Measurements from ENCODE around the gene PLIN5. TPM values are rescaled to one million over a fixed set of nuclear protein-coding genes. Genes with fewer than 3 reads are reported as not detected.
"Not testable (repeated sequence)": the region's sequence is repeated elsewhere in the genome, so short reads cannot be mapped to it uniquely, and the experiment has no call there.

The PLIN5 gene
- total and polyA plus RNA-seq, 2 of the 8 experiments (the other 6 are each of a cell fraction or from before 2014, with no cell fraction given): 2.0 to 2.5 TPM

GRCh38 chr19:4527377-4527776 lies 7.6 kb downstream of the PLIN5 start:
- H2AFZ ChIP-seq (ENCODE audit: low read length); H3K4me2 ChIP-seq (ENCODE audit: insufficient read depth in 1 of 2, low read depth in 2 of 2, low read length in 2 of 2); H3K23ac ChIP-seq (ENCODE audit: insufficient read length); H2BK15ac ChIP-seq (ENCODE audit: low read length); H3K23me2 ChIP-seq (ENCODE audit: low read depth, low read length); H3K79me1 ChIP-seq (ENCODE audit: low read depth, low read length); H2BK20ac ChIP-seq (ENCODE audit: low read length); DNase-seq (ENCODE audit: low read depth in 1 of 2, low spot score in 2 of 2); H4K20me1 ChIP-seq (replicated peaks in 1 of 2; ENCODE audit: control insufficient read depth in 1 of 2, insufficient read depth in 2 of 2, low read length in 2 of 2); H3K27ac ChIP-seq (ENCODE audit: low read depth, low read length); H4K91ac ChIP-seq (replicated peaks; ENCODE audit: insufficient read length, low read length); H4K5ac ChIP-seq (ENCODE audit: insufficient read length, low read depth, low read length); H3K56ac ChIP-seq (replicated peaks; ENCODE audit: insufficient read length, low read depth, low read length); H4K8ac ChIP-seq (ENCODE audit: extremely low read depth, insufficient read depth, low read length); H3K36me3 ChIP-seq (ENCODE audit: control insufficient read depth in 2 of 4, insufficient read depth in 4 of 4, low read length in 3 of 4); H3K4me1 ChIP-seq (replicated peaks in 1 of 4; ENCODE audit: control insufficient read depth in 3 of 4, insufficient read depth in 4 of 4, low read length in 3 of 4); H3K4me3 ChIP-seq (ENCODE audit: extremely low read depth in 1 of 4, insufficient read depth in 2 of 4, low read depth in 3 of 4, low read length in 4 of 4); H2BK12ac ChIP-seq (ENCODE audit: low read depth, low read length); H3K9me3 ChIP-seq (ENCODE audit: insufficient read depth in 2 of 2, low read depth in 1 of 2, low read length in 1 of 2); H3K27me3 ChIP-seq (replicated peaks in 1 of 4; ENCODE audit: control insufficient read depth in 3 of 4, extremely low read depth in 1 of 4, insufficient read depth in 3 of 4, low read length in 3 of 4); H3K4ac ChIP-seq (replicated peaks; ENCODE audit: insufficient read length, low read depth, low read length); H3K14ac ChIP-seq (ENCODE audit: insufficient read length); FAIRE-seq; H2BK120ac ChIP-seq (replicated peaks; ENCODE audit: low read depth, low read length); H3K18ac ChIP-seq (ENCODE audit: extremely low read depth, low read length); H2AK5ac ChIP-seq (ENCODE audit: low read depth, low read length); H3K9ac ChIP-seq (replicated peaks in 1 of 4; ENCODE audit: extremely low read depth in 1 of 4, low read depth in 3 of 4, low read length in 3 of 4); H2BK5ac ChIP-seq (ENCODE audit: low read depth, low read length); H3K79me2 ChIP-seq (ENCODE audit: control insufficient read depth in 1 of 2, insufficient read depth in 2 of 2, low read length in 2 of 2): not testable (repeated sequence)
- ChIA-PET CTCF (ENCODE audit: partially characterized antibody) (interaction anchor here (0.6 to 8.9 kb wide), 7 partner anchors 10 to 110 kb away, joined by 3 to 174 read pairs (median 4); partner anchors contain the start of genes LRG1, PLIN4 and PLIN5), POLR2A (ENCODE audit: partially characterized antibody) (interaction anchor here (0.7 to 3.4 kb wide), 4 partner anchors 8 to 106 kb away, joined by 3 to 23 read pairs (median 4); partner anchors contain the start of genes PLIN4 and PLIN5)
- WGBS, 2 experiments (ENCODE audit: extremely low coverage in 1 of 2, insufficient coverage in 1 of 2, insufficient read length in 1 of 2, insufficient replicate concordance in 2 of 2, low coverage in 1 of 2, low lambda C conversion rate in 2 of 2, missing lambda C conversion rate in 1 of 2): 85% methylated on average over 6 of the region's 8 CpGs; no CpG with 5 or more reads in 1 of the 2 experiments
